HPDE6-E6E7 (cell line): ENCODE measurements around the gene ROMO1.
"Not testable (repeated sequence)": the region's sequence is repeated elsewhere in the genome, so short reads cannot be mapped to it uniquely, and the experiment has no call there.

ENCODE experiments used
- DNase-seq: peaks from one replicate; pipeline ENCODE4 v3.0.0; 2011; ENCODE audit warnings: missing footprints; ENCODE audit errors: extremely low spot score

ROMO1 gene

DNA sequence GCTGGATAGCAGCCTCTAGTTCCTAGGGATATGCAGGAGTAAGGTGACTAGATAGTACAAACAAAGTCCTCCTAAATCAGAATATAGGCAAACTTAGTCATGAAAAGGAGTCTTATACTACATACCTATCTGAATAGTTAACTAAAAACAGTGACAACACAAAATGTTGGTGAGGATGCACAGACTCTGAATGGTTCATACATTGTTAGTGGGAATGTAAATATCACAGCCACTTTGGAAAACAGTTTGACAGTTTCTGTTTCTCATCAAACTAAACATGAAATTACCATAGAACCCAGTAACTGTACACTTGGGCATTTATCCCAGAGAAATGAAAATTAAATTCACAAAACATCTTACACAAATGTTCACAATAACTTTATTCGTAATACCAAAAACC, 17.2 kb upstream of the ROMO1 start:
- DNase-seq = no peak

DNA sequence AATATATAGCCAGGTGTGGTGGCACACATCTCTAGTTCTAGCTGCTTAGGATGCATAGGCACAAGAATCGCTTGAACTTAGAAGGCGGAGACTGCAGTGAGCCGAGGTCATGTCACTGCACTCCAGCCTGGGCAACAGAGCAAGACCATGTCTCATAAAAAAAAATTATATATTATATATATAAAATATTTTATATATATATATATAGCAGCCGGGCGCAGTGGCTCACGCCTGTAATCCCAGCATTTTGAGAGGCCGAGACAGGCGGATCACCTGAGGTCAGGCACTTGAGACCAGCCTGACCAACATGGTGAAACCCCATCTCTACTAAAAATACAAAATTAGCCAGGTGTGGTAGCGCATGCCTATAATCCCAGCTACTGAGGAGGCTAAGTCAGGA, 13.8 kb upstream of the ROMO1 start:
- not testable (repeated sequence) for DNase-seq

DNA sequence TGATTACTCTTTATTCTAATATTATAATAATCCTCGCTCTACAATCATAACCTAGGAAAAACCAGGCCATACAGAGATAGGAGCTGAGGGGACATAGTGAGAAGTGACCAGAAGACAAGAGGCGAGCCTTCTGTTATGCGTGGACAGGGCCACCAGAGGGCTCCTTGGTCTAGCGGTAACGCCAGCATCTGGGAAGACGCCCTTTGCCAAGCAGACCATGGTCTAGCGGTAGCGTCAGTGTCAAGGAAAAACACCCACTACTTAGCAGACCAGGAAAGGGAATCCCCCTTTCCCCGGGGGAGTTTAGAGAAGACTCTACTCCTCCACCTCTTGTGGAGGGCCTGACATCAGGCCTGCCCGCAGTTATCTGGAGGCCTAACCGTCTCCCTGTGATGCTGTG, 12.3 kb upstream of the ROMO1 start:
- DNase-seq = not testable (repeated sequence)

DNA sequence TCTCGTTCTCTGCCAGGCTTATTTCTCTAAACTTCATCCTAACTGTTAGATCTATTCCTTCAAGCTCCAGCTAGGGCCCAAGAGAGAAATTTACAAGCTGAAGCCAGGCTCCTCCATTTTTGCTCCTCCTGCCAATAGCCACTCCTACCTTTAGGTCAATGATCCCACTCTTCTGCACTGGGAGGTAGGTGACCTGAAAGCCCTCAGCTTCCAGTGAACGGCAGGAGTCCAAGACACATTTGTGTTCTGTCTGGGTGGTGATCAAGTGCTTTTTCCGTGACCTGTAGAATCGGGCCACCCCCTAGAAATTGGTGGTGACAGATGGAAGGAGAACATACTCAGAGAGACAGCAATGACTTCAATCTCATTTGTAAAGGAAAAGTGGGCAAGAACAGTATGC, 8.9 kb upstream of the ROMO1 start:
- no peak for DNase-seq

DNA sequence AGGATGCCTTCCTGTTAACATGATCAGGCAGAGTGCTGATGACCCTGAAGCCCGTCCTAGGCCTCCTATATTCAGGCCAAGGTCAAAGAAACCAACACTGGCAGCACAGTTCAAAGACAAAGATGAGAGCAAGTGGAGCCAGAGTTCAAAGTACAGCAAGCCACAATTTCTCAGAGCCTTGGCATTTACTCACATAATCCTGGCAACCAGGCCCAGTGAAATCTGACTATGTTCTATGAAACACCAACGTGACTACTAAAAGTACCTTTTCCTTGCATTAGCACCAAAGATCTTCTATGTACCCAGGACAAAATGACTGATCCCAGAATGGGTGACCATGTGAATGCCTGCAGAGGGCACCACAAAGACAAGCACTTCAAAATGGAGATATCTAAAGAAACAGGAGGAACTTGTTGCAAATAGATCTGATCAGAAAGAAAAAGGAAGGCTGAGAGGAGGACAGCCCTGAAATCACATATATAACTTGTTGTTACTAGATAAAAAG, 3.9 kb upstream of the ROMO1 start:
- no peak for DNase-seq

DNA sequence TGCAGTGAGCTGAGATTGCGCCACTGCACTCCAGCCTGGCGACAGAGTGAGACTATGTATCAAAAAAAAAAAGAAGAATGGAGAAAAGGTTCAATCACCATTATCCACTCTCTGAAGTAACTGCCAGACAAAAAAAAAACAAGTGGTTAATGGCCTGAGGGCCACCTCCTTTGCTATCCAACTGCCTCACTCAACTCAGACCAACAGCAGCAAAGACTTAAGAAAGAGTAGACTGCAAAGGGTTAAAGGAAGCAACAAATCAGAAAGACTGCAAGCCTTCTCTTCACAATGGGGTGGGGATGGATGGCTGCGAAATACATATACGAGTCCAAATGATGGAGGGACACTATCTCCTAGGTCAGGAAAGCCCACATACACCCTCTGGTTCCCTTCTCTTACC, 3.2 kb upstream of the ROMO1 start:
- no peak for DNase-seq

DNA sequence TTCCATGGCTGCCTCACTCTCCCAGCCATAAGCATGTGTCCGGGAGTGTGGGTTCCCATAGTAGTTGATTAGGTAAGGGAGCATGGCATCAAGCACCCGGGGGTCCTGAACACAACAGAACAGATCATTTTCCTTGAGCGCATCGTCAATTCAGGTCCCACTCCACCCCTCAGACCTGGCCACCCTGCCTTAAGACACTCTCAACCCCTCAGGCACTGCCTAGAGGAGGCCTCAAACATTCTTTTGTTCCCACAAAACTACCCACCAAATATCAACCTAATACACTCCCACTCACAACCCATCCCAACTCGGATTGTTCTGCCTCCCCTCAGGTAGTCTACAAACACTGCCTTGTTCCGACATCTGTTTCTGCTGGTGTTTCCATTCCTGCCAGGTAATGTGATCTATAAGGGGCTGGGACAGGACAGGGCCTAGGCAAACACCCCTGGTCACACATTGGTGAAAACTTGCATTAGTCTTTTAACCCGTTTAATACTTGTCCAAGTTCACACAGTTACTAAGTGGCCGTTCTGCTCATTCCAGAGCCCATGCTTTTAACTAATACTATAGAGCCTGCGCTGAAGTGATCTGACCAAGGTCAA, 1.4 kb upstream of the ROMO1 start:
- DNase-seq = no peak

DNA sequence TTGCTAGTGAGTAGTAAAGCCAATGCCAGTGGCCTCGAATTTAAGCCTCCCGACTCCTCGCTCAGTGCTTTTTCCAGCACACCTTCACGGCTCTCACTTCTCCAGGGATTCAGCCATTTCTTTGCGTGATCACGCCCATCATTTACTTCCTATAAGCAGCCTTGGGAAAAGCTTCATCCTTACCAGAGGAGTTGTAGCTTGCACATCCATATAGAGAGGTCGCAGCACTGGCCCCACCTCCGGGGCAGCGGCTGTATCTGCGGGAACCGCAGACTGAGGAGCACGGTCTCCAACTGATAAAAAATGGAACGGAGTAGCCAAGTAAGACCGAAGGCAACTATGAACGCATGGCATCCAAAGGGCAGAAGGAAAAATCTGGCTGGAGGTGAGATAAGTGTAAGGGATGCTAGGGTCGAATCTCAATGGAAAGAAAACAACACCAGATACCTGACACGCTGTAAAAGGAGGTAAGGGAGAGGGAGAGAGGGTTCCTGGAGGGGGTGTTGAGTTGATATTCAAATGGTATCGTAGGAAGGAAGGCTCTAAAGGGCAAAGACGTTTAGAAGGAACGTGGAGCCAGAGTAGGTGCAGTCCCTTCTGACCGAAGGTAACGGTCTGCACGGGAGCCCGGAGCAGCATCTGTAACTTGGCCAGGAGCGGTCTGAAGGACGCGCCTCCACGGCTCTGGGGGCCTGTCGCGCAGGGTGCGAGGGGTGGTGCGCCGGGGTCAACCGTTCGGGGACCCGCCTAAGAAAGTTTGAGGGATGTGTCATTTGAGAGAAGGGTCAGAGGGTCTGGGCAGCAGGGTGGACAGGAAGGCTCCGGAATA, 693 bp upstream of the ROMO1 start:
- peak; percentile 58 for DNase-seq

DNA sequence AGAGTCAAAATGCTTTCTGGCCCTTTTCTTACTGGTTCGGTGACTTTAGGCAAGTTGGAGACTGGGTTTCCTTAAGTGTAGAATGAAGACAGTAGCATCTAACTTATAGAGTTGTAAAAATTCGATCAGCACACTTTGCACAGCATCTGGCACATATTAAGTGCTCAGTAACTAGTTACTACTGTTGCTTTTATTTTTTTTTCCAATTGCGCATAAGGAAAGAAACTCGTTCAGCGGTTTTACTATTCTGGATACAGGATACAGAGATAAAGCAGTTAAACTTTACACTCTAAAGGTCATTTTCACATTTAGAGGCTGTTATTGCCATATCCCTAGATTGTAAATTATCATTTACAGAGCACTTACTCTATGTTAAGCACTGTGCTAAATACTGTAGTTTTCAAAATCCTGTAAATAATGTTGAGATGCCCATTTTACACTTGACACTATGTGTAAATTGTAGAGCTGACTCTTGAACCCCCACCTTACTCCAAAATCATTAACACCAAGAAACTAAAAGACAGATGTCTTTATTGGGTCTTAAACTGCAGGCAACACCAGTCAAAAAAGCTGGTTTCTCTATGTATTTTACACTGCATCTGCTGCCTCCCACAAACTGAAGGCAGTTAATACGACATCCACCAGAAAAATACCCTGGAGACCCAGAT, 886 bp downstream of the ROMO1 start:
- no peak for DNase-seq

DNA sequence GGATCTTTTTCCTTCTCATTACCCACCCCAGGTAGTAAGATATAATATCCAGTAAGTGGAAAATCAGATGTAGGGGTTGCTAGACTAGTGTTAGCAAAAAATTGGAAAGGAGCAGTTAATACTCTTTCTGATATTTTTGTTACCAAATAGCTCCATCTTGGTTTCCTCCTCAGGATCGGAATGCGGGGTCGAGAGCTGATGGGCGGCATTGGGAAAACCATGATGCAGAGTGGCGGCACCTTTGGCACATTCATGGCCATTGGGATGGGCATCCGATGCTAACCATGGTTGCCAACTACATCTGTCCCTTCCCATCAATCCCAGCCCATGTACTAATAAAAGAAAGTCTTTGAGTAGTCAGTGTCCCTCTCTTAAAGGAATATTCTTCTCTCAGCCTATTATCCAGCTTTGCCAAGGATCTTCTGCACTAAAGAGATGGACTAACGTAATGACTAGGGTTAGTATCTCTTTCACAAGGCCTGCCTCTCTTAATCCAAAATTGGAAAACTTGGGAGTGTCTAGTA, 1.5 kb downstream of the ROMO1 start:
- DNase-seq = no peak

DNA sequence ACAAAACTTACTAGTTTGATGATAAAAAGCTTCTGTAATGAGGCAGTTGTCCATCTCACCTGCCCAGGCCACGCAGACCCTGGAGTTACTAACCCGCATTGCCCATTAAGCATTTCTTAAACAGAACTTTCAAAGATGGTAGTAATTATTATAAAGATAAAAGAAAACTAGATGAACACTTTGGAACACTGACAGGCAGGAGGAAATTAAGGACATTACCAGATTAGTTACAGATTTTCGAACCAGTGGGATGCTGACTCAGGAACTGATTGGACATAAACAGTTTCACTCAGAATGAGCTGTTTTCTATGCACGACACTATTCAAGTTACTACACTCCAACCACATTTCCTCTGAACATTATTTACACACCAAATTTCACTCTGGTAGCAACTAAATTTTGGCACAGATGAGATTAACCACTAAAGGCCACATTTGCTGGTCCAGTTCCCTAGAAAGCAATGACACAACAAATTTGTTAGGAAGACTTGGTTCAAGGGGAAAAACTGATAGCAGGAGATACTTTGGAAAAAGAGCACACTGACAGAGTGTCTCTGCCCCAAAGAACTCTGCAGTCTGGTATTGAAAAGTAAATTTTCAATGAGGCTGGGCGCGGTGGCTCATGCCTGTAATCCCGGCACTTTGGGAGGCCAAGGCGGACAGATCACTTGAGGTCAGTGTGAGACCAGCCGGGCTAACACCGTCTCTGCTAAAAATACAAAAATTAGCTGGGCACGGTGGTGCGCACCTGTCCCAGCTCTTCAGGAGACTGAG, 3.0 kb downstream of the ROMO1 start:
- no peak for DNase-seq

DNA sequence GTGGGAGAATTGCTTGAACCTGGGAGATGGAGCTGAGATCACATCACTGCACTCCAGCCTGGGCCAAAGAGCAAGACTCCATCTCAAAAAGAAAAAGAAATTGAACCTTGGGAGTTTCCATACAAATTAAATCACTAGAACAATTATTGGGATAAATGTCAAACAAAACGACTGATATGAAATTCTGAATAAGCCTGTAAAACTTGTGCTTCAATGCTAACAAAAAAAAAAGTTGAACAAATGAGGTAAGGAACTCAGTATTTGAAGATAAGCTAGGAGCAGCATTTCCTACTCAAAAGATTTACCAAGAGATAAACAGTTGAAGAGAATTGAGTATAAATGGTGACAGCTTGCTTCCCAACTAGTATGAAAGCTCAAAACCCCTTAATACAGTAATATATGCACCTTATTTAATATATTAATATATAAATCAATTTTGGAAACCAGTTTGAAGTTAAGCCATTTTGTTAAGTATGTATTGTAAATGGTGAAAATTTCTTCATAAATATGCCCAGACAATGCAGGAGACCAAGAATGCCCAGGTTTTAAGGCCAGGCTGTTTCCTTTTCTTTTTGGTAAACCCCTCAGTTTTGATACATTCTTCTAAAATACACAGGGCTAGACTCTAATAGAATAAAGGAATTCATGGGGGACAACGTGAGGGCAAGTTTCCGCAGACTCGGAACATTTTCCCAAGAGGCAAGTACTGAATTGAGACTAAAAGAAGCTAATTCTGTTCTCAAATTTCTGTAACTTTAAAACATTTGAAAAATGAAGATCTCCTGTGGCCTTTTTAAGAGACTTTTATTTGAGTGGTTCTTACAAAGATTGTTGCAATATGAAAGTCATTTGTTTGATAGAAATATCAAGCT, 3.9 kb downstream of the ROMO1 start:
- DNase-seq = no peak

DNA sequence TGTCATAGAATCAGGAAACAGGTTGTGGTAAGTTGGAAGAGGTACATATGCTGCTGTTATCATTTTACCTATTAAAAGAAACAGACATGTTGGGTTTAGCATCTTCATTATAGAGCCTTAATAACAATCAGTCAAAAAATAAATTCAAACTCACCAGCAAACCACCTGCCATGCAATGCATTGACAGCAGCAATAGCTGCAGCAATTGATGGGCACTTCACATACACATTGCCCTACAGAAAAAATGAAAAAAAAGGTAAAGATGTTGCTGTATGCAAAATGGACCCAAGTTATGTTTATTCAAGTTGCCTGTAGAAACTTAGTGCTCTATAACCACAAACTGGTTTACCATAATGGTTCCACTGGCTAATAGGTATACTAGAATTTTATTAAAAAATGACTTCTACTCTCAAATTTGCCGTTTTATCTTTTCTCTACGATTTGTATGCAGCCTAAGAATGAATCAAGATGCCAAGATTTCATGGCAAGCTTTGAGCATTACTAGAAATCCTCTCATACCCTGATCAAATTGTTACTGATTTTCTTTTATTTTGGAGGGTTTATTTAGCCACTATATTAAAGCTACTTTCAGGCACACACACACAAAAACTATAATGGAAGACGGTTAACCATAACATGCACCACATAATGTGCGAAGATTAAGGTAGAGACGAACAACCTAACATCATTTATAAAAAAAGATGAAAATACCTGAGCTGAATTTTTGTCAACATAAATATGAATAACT, 5.5 kb downstream of the ROMO1 start:
- DNase-seq = no peak

DNA sequence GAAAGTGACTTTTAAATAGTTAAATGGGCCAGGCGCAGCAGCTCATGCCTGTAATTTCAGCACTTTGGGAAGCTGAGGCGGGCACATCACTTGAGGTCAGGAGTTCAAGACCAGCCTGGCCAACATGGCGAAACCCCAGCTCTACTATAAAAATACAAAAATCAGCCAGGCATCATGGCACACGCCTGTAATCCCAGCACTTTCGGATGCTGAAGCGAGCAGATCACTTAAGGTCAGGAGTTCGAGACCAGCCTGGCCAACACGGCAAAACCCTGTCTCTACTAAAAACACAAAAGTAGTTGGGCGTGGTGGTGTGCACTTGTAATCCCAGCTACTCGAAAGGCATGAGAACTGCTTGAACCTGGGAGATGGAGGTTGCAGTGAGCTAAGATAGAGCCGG, 6.7 kb downstream of the ROMO1 start:
- DNase-seq = not testable (repeated sequence)

DNA sequence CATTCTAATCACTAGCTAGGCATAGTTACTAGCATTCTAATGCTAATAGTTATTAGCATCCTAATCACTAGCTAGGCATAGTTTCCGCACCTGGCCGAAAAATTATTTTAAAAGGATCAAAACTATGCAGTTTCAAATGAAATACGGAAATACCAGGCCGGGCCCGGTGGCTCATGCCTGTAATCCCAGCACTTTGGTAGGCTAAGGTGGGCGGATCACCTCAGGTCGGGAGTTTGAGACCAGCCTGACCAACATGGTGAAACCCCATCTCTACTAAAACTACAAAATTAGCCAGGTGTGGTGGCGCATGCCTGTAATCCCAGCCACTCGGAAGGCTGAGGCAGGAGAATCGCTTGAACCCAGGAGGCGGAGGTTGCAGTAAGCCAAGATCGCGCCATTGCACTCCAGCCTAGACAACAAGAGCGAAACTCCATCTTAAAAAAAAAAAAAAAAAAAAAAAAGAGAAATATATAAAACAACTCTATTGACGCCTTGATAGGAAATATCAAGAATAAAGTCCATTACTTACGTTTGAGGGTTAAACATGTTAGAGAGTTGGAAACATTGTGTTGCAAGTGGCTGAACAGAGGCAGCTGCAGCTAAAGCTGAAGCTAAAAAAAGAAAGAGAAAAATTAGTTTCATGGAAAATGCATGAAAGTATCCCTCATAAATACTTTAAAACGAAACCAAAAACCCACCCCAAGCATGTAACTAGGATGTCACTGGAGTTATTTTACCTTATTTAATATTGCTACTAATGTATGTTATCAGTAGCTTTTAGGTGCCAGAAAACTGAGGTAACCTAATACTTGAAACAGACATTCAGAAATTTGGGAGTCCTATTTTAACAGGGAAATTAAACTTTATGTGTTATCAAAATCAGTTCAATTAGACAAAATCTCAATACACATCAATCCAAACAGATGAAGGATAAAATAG, 7.7 kb downstream of the ROMO1 start:
- DNase-seq = not testable (repeated sequence)

DNA sequence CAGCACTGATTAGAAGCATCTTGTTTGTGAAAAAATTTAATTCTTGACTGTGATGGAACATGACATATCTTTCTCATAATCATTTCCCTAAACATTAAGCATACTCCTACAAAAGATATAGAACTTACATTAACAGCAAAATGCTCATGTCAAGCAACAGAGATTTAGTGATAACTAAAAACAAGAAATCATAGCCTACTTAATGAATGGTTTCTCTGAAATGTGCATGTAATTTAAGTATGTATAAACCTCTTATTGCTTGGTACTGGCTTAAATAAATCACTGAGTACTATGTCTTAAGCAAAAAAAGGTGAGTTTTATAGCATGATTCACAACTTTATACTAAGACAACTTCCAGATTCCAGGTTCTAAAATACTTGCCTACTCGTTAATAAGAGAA, 9.3 kb downstream of the ROMO1 start:
- no peak for DNase-seq

DNA sequence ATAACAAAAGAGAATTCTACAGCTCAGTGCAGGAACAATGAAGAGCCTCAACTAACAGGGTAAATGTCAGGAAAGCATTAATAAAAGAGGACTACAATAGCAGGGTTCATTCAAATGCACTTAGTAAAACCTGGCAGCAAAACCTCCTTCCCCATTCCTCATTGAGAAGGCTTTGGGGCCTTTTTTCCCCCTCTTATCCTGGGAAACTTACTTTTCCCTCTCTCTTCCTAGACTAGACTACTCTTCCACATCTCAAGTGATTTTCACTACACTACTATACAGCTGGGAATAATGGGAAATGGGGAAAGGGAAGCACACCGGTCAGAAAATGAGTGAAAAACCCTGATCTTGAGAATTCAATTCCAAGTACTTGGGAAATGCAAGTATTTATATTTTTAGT, 10.1 kb downstream of the ROMO1 start:
- DNase-seq = no peak

DNA sequence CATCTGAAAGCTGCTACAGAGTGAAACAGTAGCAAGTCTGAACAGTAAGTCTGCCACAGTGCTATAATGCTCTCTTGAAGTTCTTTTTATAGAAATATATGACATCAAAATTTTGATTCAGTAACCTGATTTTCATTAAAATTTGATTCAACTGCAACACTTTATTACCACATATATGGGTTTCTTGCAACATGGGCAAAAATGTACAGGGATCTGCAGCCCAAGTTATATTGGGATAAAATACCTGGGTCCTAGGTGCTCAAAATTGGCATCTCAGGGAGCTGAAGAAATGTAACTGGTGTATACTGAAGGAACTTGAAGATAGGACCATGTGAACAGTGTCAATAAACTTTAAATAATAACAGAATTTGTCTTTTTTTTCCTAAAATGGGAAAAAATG, 10.8 kb downstream of the ROMO1 start:
- DNase-seq = no peak
